NCI-H1694 (cell line): Measurements from ENCODE around the gene IGF2R.
"Not testable (repeated sequence)": the region's sequence is repeated elsewhere in the genome, so short reads cannot be mapped to it uniquely, and the experiment has no call there.

Source experiments
- DNase-seq: peaks from one replicate; lab custom pipeline; 2025; lab: John Stamatoyannopoulos, UW

IGF2R gene

GRCh38 chr6:159953091-159953601 lies 15.7 kb upstream of the IGF2R start:
- no peak for DNase-seq

GRCh38 chr6:159955945-159956361 lies 12.9 kb upstream of the IGF2R start:
- no peak for DNase-seq

DNA sequence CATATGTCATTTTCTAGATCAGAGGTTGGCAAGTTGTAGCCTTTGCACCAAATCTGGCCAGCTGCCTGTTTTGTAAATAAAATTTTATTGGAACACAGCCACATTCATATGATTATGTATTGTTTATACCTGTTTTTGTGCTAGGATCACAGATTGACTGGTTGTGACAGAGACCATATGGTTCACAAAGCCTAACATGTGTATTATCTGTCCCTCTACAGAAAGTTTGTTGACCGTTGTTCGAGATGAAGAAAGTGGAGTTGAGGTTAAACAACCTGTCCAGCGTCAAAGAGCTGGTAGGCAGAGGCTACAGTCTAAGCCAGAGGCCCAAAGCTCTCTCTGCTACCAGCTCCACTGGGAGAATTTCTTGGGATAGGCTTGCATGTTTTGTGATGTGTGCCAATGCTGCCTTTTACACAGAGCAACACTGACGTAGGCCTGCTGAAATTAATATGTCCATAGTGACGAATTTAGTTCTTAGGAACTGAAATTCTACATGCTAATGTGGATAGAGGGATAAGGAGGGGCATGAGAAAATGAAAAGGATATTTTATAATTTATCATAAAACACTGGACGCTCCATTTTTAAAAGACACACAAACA lies 11.7 kb upstream of the IGF2R start:
- DNase-seq, result no peak

DNA sequence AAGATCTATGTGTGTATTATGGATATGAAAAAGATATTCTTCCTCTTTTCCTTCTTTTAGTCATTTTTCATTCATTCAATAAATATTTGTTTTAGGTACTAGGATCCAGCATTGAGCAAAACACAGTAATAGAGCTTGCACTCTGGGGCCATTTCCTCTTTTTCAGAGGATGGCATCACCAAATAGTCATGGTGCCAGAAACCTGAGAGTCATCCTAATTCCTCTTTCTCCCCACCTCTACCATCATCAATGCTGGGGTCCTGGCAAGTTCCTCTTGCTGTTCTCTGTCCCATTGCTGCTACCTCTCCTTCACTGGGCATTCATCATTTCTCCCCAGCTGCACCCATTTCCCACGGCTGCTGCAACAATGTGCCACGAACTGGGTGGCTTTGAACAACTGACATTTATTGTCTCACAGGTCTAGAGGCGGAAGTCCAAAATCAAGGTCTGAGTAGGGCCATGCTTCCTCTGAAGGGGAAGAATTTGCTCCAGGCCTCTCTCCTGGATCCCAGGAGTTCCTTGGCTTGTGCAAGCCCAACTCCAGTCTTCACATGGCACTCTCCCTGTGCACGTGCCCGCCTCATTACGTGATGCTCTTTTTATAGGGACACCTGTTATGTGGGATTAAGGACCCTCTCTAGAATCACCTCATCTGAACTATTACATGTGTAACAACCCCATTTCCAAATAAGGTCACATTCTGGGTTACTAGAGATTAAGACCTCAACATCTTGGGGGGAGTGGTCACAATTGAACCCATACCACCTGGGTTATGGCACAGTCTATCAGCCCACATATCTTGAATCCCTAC lies 9.5 kb upstream of the IGF2R start:
- no peak for DNase-seq

- no peak for DNase-seq
These were observed 8.9 kb upstream of the IGF2R start for GRCh38 chr6:159959976-159960384.

GRCh38 chr6:159960485-159960884 lies 8.4 kb upstream of the IGF2R start:
- DNase-seq, result no peak

DNA sequence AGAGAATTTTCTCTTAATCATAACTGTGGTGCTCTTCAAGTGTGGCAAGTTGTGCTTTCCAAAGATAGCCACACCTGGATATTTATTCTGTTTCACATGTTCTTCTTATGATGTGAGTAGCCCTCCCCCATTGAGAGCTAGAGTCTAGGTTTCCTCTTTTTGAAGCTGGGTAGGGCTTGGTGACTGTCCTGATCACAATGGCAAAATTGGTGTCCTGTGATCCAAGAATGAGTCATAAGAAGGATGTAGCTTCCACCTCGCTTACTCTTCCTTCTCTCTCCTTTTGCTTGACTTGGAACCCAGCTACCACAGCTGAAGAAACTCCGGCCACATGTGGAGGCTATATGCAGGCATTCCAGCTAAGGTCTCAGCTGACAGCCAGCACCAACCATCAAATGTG lies 7.4 kb upstream of the IGF2R start:
- no peak for DNase-seq

DNA sequence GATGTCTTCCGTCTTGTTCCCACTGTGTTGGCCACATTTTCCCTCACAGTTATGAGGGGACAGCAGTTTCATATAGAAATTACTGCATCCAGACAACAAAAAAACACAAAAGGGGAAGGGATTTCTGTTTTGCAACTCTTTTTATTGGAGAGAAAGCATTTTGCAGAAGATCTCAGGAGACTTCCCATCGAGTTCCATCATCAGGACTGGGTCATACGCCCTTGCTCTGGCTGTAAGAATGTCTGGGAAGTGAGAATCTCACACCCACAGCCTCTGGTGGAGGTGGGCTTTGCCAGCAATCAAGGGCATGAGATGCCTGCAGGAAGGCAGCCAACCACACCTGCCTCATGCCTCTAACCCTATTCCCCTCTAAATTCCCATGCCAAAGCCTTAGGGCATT lies 5.8 kb upstream of the IGF2R start:
- no peak for DNase-seq

GRCh38 chr6:159964046-159964445 lies 4.8 kb upstream of the IGF2R start:
- no peak for DNase-seq

DNA sequence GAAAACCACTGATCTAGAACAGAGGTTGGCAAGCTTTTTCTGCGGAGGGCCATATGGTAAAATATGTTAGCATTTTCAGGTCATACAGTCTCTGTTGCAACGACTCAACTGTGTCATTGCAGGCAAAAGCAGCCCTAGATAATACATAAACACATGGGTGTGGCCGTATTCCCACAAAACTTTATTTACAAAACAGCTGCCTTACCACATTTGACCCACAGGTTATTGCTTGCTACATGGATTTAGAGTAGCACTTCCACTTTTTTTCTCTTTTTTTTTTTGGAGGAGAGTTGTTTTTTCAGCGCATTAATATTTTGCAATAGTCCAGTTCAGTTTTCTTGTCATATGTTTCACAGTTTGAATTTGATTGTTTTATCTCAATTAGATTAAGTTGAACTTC lies 2.5 kb upstream of the IGF2R start:
- no peak for DNase-seq

GRCh38 chr6:159966981-159967380 lies 1.9 kb upstream of the IGF2R start:
- DNase-seq, result no peak

GRCh38 chr6:159967621-159968020 lies 1.3 kb upstream of the IGF2R start:
- DNase-seq, result not testable (repeated sequence)

DNA sequence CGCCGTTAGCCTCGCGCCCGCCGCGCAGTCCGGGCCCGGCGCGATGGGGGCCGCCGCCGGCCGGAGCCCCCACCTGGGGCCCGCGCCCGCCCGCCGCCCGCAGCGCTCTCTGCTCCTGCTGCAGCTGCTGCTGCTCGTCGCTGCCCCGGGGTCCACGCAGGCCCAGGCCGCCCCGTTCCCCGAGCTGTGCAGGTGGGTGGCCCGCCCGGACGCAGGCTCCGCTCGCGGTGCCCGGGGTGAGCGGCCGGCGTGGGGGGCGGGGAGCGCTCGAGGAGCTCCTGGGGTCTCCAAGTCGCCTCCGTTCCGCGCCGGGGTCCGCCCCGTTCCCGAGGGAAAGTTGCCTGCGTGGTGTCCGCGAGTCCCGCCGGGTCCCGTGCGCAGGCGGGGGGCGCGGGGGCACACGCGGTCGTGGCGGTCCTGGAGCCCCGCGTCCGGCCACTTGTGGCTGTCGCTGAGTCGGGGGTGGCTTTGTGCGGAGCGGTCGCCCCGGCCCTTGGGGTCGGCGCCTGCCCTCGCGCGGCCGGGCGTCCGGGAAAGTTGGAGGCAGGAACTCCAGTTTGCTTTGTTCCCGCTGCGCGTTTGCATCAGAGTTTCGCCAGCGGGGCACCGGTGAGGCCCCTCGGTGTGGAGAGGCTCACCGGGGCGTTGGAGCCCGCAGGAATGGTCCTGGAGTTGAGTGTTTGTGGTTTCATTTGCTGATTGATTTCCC lies 476 bp downstream of the IGF2R start:
- no peak for DNase-seq

GRCh38 chr6:159969921-159970320 lies 1.0 kb downstream of the IGF2R start:
- DNase-seq, result no peak

DNA sequence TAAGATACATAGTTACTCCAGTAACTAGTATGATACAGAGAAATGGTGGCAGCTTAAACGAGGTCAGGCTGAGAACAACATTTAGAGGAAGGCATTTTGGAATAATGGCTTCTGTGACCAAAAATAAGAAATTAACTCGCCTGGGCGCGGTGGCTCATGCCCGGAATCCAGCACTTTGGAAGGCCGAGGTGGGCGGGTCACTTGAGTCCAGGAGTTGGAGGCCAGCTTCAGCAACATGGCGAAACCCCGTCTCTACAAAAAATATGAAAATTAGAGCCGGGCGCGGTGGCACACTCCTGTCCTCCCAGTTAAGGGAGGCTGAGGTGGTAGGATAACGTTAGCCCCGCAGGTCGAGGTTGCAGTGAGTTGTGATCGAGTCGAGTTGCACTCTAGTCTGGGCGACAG lies 1.8 kb downstream of the IGF2R start:
- DNase-seq, result no peak

DNA sequence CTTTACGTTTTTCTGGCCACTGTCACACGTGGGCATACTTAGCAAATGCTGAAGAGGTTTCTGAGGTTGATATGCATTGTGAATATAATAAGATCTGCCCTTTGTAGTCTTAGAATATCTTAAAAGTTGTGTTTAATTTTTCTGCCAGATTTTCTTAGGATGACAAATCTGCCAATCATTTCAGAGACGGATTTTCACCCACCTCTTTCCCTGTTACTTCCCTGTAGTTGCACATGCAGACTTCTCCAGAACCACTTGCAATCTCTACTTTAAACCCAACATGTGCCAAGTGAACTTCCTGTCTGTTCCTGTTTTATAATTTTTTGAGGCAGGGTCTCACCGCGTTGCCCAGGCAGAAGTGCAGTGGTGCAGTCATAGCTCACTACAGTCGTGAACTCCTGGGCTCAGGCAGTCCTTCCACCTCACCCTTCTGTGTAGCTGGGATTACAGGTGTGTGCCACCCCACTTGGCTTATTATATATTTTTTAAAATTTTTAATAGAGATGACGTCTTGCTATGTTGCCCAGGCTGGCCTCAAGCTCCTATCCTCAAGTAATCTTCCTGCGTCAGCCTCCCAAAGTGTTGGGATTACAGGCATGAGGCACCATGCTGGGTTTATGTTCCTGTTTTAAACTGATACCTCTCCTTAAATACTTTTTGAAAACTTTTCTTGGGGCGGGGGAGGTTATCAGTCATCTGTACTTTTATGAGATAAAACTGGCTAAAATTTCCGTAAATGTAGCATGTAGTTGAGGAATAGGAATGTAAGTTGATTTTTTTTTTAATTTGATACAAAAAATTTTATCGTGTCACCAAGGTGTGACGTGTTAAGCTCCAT lies 2.7 kb downstream of the IGF2R start:
- no peak for DNase-seq

GRCh38 chr6:159972506-159973268 lies 3.8 kb downstream of the IGF2R start:
- no peak for DNase-seq

DNA sequence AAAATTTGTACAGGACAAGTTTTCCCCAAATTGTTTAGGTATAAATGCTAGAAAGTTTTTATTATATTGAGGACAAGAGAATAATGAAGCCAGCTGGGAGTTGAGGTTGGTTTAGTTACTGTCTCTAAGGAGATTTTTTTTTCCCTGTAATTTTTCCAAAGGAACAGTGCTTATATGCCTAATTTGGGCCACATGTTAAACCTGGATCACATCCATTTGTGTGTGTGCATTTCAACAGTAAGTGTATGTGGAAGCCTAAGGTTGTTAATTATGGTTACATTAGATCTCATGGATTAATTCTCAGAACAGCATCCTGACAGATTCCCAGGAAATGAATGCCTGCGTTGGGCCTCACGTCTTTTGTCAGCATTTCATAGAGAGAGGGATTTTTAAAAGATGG lies 4.5 kb downstream of the IGF2R start:
- no peak for DNase-seq

- no peak for DNase-seq
These were observed 5.1 kb downstream of the IGF2R start for GRCh38 chr6:159973951-159974350.

DNA sequence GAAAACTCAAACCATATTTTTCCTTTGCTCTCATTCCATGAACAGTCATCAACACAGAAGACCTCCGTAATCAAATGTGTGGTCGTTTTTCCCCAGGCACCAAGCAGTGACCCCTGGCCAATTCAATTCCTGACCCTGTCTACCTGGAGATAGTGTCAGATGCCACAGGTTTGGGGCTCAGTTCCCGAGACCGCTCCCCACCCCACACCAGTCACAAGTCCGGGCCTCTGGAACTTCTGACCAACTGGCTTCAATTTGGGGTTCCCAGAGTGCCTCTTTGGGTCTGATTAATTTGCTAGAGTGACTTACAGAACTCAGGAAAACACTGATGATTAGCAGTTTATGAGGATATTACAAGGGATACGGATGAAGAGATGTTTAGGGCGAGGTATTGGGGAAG lies 6.0 kb downstream of the IGF2R start:
- no peak for DNase-seq

DNA sequence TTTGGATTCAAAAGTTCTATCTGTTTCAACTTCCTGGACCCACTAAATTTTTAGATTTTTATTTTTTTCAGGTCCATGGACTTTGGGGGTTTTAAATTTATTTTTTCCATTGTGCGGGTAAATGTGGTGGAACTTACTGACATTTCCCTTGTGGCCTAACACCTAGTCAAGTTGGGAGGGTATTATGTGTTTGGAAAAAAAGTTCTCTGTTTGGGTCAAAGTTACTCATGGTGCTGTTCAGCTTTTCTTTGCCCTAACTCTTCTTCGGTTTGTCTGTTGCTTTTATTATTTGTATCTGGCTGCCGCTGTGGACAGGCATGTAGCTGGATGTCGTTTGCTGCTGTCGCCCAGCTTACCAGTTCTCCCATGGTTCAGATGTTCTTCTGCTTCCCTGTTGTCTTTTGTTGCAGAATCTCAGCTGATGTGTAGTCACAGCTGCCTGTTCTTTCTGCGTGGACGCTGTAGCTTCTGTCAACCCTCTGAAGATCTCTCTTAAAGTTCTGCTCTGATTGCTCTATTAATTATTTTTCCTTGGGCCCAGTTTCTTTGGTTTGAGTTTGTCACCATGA lies 7.9 kb downstream of the IGF2R start:
- DNase-seq, result no peak
